ENCODE measurements around the gene C20orf144.

DNA sequence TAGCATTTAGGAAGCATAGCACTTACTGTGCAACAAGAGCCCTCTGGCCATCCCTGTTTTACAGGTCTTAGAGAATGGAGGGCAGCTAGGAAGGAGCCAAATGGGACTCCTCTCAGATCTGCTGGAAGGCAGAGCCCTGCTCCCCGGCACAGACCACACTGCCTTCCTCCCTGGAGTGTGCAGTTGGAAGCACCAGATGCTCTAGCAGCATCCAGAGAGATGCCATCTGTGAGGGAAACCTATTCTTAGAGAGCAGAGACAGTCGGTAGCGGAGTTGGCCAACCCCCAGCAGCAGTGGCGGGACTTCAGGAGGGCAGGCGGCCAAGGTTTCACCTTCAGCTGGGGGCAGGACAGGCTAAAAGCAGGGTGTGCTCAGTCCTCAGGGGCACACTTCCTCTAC is 40.7 kb downstream of the C20orf144 start:
- no peak for TF ChIP-seq POLR2A (IDR thresholded peaks at IDR 0.05)
- TF ChIP-seq, protein P1, sequence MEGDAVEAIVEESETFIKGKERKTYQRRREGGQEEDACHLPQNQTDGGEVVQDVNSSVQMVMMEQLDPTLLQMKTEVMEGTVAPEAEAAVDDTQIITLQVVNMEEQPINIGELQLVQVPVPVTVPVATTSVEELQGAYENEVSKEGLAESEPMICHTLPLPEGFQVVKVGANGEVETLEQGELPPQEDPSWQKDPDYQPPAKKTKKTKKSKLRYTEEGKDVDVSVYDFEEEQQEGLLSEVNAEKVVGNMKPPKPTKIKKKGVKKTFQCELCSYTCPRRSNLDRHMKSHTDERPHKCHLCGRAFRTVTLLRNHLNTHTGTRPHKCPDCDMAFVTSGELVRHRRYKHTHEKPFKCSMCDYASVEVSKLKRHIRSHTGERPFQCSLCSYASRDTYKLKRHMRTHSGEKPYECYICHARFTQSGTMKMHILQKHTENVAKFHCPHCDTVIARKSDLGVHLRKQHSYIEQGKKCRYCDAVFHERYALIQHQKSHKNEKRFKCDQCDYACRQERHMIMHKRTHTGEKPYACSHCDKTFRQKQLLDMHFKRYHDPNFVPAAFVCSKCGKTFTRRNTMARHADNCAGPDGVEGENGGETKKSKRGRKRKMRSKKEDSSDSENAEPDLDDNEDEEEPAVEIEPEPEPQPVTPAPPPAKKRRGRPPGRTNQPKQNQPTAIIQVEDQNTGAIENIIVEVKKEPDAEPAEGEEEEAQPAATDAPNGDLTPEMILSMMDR (IDR thresholded peaks at IDR 0.05 in 4 of 5, conservative IDR thresholded peaks at IDR 0.05 in 1 of 5), result no peak
